GM13976 (cell line): Measurements from ENCODE around the gene IGFL2.

ENCODE experiments used
- DNase-seq: peaks from one replicate; pipeline ENCODE4 v3.0.0; 2012; ENCODE audit warnings: low spot score
- in situ Hi-C: fragments of 300-500 bp; cut with MboI; formaldehyde crosslinking; loops from one replicate; pipeline ENCODE4 v1.12.0; 2022; ENCODE audit warnings: low sequenced_read_pairs, mixed read lengths, inconsistent platforms; ENCODE audit not compliant: unreplicated experiment
- TF ChIP-seq, protein P1 (sequence below): IDR thresholded peaks from 2 replicates; pipeline ENCODE4 v1.5.1; 2012; ENCODE audit warnings: borderline replicate concordance, mild to moderate bottlenecking; ENCODE audit not compliant: insufficient read depth; ENCODE audit errors: extremely low read depth, missing control alignments, control extremely low read depth

Gene IGFL2

GRCh38 chr19:46198756-46199155 is 50.7 kb downstream of the IGFL2 start:
- TF ChIP-seq, protein P1, sequence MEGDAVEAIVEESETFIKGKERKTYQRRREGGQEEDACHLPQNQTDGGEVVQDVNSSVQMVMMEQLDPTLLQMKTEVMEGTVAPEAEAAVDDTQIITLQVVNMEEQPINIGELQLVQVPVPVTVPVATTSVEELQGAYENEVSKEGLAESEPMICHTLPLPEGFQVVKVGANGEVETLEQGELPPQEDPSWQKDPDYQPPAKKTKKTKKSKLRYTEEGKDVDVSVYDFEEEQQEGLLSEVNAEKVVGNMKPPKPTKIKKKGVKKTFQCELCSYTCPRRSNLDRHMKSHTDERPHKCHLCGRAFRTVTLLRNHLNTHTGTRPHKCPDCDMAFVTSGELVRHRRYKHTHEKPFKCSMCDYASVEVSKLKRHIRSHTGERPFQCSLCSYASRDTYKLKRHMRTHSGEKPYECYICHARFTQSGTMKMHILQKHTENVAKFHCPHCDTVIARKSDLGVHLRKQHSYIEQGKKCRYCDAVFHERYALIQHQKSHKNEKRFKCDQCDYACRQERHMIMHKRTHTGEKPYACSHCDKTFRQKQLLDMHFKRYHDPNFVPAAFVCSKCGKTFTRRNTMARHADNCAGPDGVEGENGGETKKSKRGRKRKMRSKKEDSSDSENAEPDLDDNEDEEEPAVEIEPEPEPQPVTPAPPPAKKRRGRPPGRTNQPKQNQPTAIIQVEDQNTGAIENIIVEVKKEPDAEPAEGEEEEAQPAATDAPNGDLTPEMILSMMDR: no peak
- no peak for DNase-seq
- in situ Hi-C loops: loop anchor here (10.0 kb wide), 1 partner anchor 114 kb away; no protein-coding TSS in a partner anchor

DNA sequence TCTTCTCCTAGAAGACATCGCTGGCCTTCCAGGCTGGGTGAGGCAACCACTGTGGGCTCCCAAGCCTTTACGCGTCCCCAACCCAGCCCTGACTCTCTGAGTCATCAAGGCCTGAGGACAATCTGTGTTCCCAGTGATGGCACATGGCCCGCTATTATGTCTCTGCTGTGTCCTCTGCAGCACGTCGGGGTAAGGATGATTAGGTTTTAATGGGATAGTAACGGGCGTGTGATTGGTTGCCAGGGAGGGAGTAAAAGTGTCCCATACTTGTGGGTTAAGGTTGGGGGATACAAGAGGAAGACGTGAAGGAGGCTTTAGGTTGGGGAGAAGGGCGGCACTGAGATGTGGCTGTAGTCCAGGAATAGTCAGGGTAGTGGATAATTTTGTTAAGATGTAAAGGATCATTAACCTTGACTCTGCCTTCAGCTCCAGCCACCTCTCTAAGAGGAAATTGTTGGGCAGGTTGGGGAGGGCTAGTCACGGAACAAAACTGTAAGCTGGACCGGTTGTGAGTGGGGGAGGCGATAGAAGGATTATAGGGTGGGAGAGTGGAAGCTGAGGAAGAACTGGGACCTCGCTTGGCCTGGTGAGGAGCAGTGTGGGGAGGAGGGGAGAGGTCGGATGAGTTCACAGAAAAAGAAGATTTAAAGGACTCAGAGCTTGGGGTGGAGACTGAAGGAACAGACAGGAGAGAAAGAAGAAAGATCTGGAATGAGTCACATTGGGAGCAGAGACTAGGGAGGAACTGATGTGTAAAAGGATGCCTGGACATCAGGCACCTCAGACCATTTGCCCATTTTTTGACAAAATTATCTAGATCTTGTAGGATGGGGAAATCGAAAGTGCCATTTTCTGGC is 53.6 kb downstream of the IGFL2 start:
- in situ Hi-C loops: no loop called here

GRCh38 chr19:46202426-46202825 is 54.4 kb downstream of the IGFL2 start:
- in situ Hi-C loops: no loop called here
- DNase-seq: no peak

More for the DNA sequence above, 53.6 kb downstream of the IGFL2 start:
- DNase-seq: no peak
- TF ChIP-seq, protein P1: no peak

GRCh38 chr19:46202872-46203860 is 55.1 kb downstream of the IGFL2 start:
- no peak for DNase-seq
- TF ChIP-seq, protein P1: no peak
- in situ Hi-C loops: no loop called here

More at GRCh38 chr19:46202426-46202825, 54.4 kb downstream of the IGFL2 start:
- TF ChIP-seq, protein P1: no peak

GRCh38 chr19:46204008-46204407 is 56.0 kb downstream of the IGFL2 start:
- TF ChIP-seq, protein P1: no peak
- no peak for DNase-seq
- in situ Hi-C loops: no loop called here

GRCh38 chr19:46205183-46205984 is 57.3 kb downstream of the IGFL2 start:
- in situ Hi-C loops: no loop called here
- TF ChIP-seq, protein P1: no peak
- DNase-seq: no peak
